H1 (cell line): Measurements from ENCODE around the gene ABCC9. TPM values are rescaled to one million over a fixed set of nuclear protein-coding genes. Genes with fewer than 3 reads are reported as not detected.

Experiments used
- CTCF ChIA-PET: fragments of 300-600 bp; sonication (Branson Sonifier 250); formaldehyde crosslinking; loops from one replicate; lab custom pipeline; 2021; ENCODE audit not compliant: partially characterized antibody; lab: Charles Lee
- POLR2A ChIA-PET: fragments of 300-600 bp; sonication (Branson Sonifier 250); formaldehyde crosslinking; loops from one replicate; lab custom pipeline; 2021; ENCODE audit warnings: inconsistent platforms; ENCODE audit not compliant: partially characterized antibody; lab: Charles Lee
- DNase-seq, 2 experiments: peaks; one replicate each; pipeline versions ENCODE4 v3.0.0 to v3.0.0-alpha.2; 2010 to 2022; ENCODE audit warnings: low spot score in 2 of 2, low read depth in 1 of 2, mixed read lengths in 1 of 2
- FAIRE-seq: peaks from 2 replicates; lab custom pipeline; 2011; peaks lifted over from hg19 to GRCh38; lab: Jason Lieb, UNC
- H2AFZ ChIP-seq: 2 replicates; pipeline ENCODE4 v1.8.1; 2012; ENCODE audit warnings: low read length, inconsistent platforms
- H2AK5ac ChIP-seq: 2 replicates; pipeline ENCODE4 v1.6.1; 2013; ENCODE audit warnings: low read depth, low read length
- H2BK120ac ChIP-seq: replicated peaks from 2 replicates; pipeline ENCODE3; 2013; ENCODE audit warnings: low read depth, low read length, inconsistent platforms
- H2BK12ac ChIP-seq: 2 replicates; pipeline ENCODE4 v1.6.1; 2013; ENCODE audit warnings: low read depth, low read length
- H2BK15ac ChIP-seq: 2 replicates; pipeline ENCODE4 v1.6.1; 2013; ENCODE audit warnings: low read length
- H2BK20ac ChIP-seq: 2 replicates; pipeline ENCODE4 v1.6.1; 2013; ENCODE audit warnings: low read length
- H2BK5ac ChIP-seq: 2 replicates; pipeline ENCODE4 v1.6.1; 2013; ENCODE audit warnings: low read depth, low read length
- H3K14ac ChIP-seq: 2 replicates; pipeline ENCODE4 v1.6.1; 2013; ENCODE audit warnings: inconsistent platforms; ENCODE audit not compliant: insufficient read length
- H3K18ac ChIP-seq: 2 replicates; pipeline ENCODE4 v1.6.1; 2013; ENCODE audit warnings: low read length; ENCODE audit errors: extremely low read depth
- H3K23ac ChIP-seq: 2 replicates; pipeline ENCODE4 v1.6.1; 2013; ENCODE audit warnings: inconsistent platforms; ENCODE audit not compliant: insufficient read length
- H3K23me2 ChIP-seq: 2 replicates; pipeline ENCODE4 v1.6.1; 2013; ENCODE audit warnings: low read depth, low read length
- H3K27ac ChIP-seq: 2 replicates; pipeline ENCODE4 v1.6.1; 2011; ENCODE audit warnings: low read depth, low read length, inconsistent platforms
- H3K27me3 ChIP-seq, 4 experiments: replicated peaks in 1 of 4; 1 replicate in 1 of 4; 2 replicates in 3 of 4; pipeline versions ENCODE4 v1.6.1 to v1.8.1; 2011 to 2013; ENCODE audit warnings: low read length in 3 of 4, mild to moderate bottlenecking in 3 of 4, inconsistent platforms in 2 of 4, mixed read lengths in 2 of 4, moderate library complexity in 1 of 4; ENCODE audit not compliant: control insufficient read depth in 3 of 4, insufficient read depth in 3 of 4; ENCODE audit errors: extremely low read depth in 1 of 4
- H3K36me3 ChIP-seq, 4 experiments: 2 replicates each; pipeline versions ENCODE4 v1.6.1 to v1.8.1; 2011 to 2013; ENCODE audit warnings: mild to moderate bottlenecking in 4 of 4, low read length in 3 of 4, moderate library complexity in 2 of 4, control low read depth in 1 of 4, inconsistent platforms in 1 of 4; ENCODE audit not compliant: insufficient read depth in 4 of 4, control insufficient read depth in 2 of 4
- H3K4ac ChIP-seq: replicated peaks from 2 replicates; pipeline ENCODE3; 2013; ENCODE audit warnings: low read length, low read depth, mixed read lengths, inconsistent platforms; ENCODE audit not compliant: insufficient read length
- H3K4me1 ChIP-seq, 4 experiments: replicated peaks in 1 of 4; 1 replicate in 1 of 4; 2 replicates in 3 of 4; pipeline versions ENCODE4 v1.6.1 to v1.8.1; 2011 to 2013; ENCODE audit warnings: low read length in 3 of 4, inconsistent platforms in 2 of 4, mixed read lengths in 1 of 4; ENCODE audit not compliant: insufficient read depth in 4 of 4, control insufficient read depth in 3 of 4
- H3K4me2 ChIP-seq, 2 experiments: 2 replicates each; pipeline versions ENCODE4 v1.6.1 to v1.8.1; 2011 to 2013; ENCODE audit warnings: low read depth in 2 of 2, low read length in 2 of 2, control low read depth in 1 of 2, inconsistent platforms in 1 of 2, mild to moderate bottlenecking in 1 of 2; ENCODE audit not compliant: insufficient read depth in 1 of 2
- H3K4me3 ChIP-seq, 4 experiments: fragments of 200-600, 300-600 bp in 1 of 4; sonication (generic), shearing (Covaris generic), sonication (Bioruptor Twin) in 1 of 4; 2 replicates each; pipeline versions ENCODE4 v1.5.1 to v1.8.1; 2011 to 2016; ENCODE audit warnings: low read length in 4 of 4, low read depth in 3 of 4, control low read depth in 2 of 4, inconsistent platforms in 2 of 4, mild to moderate bottlenecking in 2 of 4, mixed read lengths in 1 of 4, moderate library complexity in 1 of 4; ENCODE audit not compliant: insufficient read depth in 2 of 4; ENCODE audit errors: extremely low read depth in 1 of 4
- H3K56ac ChIP-seq: replicated peaks from 2 replicates; pipeline ENCODE3; 2013; ENCODE audit warnings: low read depth, mild to moderate bottlenecking, mixed read lengths, low read length, inconsistent platforms; ENCODE audit not compliant: insufficient read length
- H3K79me1 ChIP-seq: 2 replicates; pipeline ENCODE4 v1.6.1; 2013; ENCODE audit warnings: low read depth, low read length, control low read depth
- H3K79me2 ChIP-seq, 2 experiments: 2 replicates each; pipeline versions ENCODE4 v1.6.1 to v1.8.1; 2012 to 2013; ENCODE audit warnings: low read length in 2 of 2, mild to moderate bottlenecking in 2 of 2, inconsistent platforms in 1 of 2; ENCODE audit not compliant: insufficient read depth in 2 of 2, control insufficient read depth in 1 of 2
- H3K9ac ChIP-seq, 4 experiments: replicated peaks in 1 of 4; 1 replicate in 1 of 4; 2 replicates in 3 of 4; pipeline versions ENCODE4 v1.6.1 to v1.8.1; 2011 to 2013; ENCODE audit warnings: low read depth in 3 of 4, low read length in 3 of 4, control low read depth in 2 of 4, mild to moderate bottlenecking in 2 of 4, moderate library complexity in 2 of 4, inconsistent platforms in 1 of 4; ENCODE audit errors: extremely low read depth in 1 of 4
- H3K9me3 ChIP-seq, 2 experiments: 2 replicates each; pipeline versions ENCODE4 v1.6.1 to v1.8.1; 2012 to 2013; ENCODE audit warnings: mild to moderate bottlenecking in 2 of 2, moderate library complexity in 2 of 2, control low read depth in 1 of 2, inconsistent platforms in 1 of 2, low read depth in 1 of 2, low read length in 1 of 2, mixed read lengths in 1 of 2; ENCODE audit not compliant: insufficient read depth in 2 of 2
- H4K20me1 ChIP-seq, 2 experiments: replicated peaks in 1 of 2; 2 replicates each; pipeline versions ENCODE3 to v1.8.1; 2011 to 2013; ENCODE audit warnings: inconsistent platforms in 2 of 2, low read length in 2 of 2, mild to moderate bottlenecking in 1 of 2; ENCODE audit not compliant: insufficient read depth in 2 of 2, control insufficient read depth in 1 of 2
- H4K5ac ChIP-seq: 2 replicates; pipeline ENCODE4 v1.6.1; 2013; ENCODE audit warnings: low read length, low read depth, mixed read lengths, inconsistent platforms; ENCODE audit not compliant: insufficient read length
- H4K8ac ChIP-seq: 2 replicates; pipeline ENCODE4 v1.8.0; 2013; ENCODE audit warnings: mild to moderate bottlenecking, moderate library complexity, low read length, inconsistent platforms; ENCODE audit not compliant: insufficient read depth; ENCODE audit errors: extremely low read depth
- H4K91ac ChIP-seq: replicated peaks from 2 replicates; pipeline ENCODE3; 2013; ENCODE audit warnings: low read length, mixed read lengths, inconsistent platforms; ENCODE audit not compliant: insufficient read length
- CHD1 ChIP-seq: IDR thresholded peaks from 2 replicates; pipeline ENCODE4 v1.6.1; 2012; ENCODE audit warnings: low read depth, low read length, improper control_type of control experiment
- HDAC2 ChIP-seq, 2 experiments: fragments of 300-600 bp in 1 of 2; sonication (generic) in 1 of 2; IDR thresholded peaks; 2 replicates each; pipeline ENCODE4 v1.6.1; 2011 to 2012; ENCODE audit warnings: low read depth in 2 of 2, low read length in 2 of 2, mild to moderate bottlenecking in 2 of 2, moderate library complexity in 2 of 2, borderline replicate concordance in 1 of 2, inconsistent platforms in 1 of 2
- MAX ChIP-seq: IDR thresholded peaks from 2 replicates; pipeline ENCODE4 v1.6.1; 2012; ENCODE audit warnings: inconsistent platforms
- POLR2A ChIP-seq, 2 experiments: IDR thresholded peaks; 1 replicate in 1 of 2; 2 replicates in 1 of 2; pipeline ENCODE4 v1.6.1; 2011; ENCODE audit warnings: low read depth in 2 of 2, low read length in 2 of 2, mild to moderate bottlenecking in 2 of 2; ENCODE audit errors: control extremely low read depth in 1 of 2
- RBBP5 ChIP-seq: IDR thresholded peaks from 2 replicates; pipeline ENCODE4 v1.7.1; 2012; ENCODE audit warnings: low read depth, mild to moderate bottlenecking, inconsistent platforms, low read length, moderate library complexity, borderline replicate concordance
- WGBS, 2 experiments: shearing (Covaris generic) in 1 of 2; methylation state at CpG; one replicate each; pipeline versions ENCODE4 v1.1.6 to v1.1.7; 2013 to 2015; ENCODE audit warnings: low lambda C conversion rate in 2 of 2, mixed read lengths in 2 of 2, inconsistent platforms in 1 of 2, low coverage in 1 of 2, missing lambda C conversion rate in 1 of 2; ENCODE audit not compliant: insufficient replicate concordance in 2 of 2, insufficient coverage in 1 of 2, insufficient read length in 1 of 2; ENCODE audit errors: extremely low coverage in 1 of 2, missing lambda C conversion rate in 1 of 2; 5-methylcytosine and 5-hydroxymethylcytosine counted together
- polyA plus RNA-seq, 7 experiments: library from polyadenylated mRNA; depleted of rRNA in 3 of 7; stranded (reverse) in 5 of 7; unstranded in 2 of 7; fragments of >200 nt in 5 of 7; fragments of 200-250 nt in 2 of 7; gene quantifications; 1 replicate in 5 of 7; 2 replicates in 1 of 7; 4 replicates in 1 of 7; pipeline versions ENCODE4 v1.2.1 to v1.2.3, GENCODE V29; 2011 to 2013; ENCODE audit warnings: missing spikeins in 2 of 7, mixed read lengths in 2 of 7
- total RNA-seq: library from RNA; stranded (reverse); fragmentation: NEBNext Ultra II Directional; extraction: Animal tissue kit (Norgen Biotek cat#: 25700); gene quantifications from 2 replicates; pipeline ENCODE4 v1.2.1, GENCODE V29; 2021

The ABCC9 gene
- total and polyA plus RNA-seq, 2 of the 8 experiments (the other 6 are each of a cell fraction or from before 2014, with no cell fraction given), result under 0.01 TPM; not detected in 1

DNA sequence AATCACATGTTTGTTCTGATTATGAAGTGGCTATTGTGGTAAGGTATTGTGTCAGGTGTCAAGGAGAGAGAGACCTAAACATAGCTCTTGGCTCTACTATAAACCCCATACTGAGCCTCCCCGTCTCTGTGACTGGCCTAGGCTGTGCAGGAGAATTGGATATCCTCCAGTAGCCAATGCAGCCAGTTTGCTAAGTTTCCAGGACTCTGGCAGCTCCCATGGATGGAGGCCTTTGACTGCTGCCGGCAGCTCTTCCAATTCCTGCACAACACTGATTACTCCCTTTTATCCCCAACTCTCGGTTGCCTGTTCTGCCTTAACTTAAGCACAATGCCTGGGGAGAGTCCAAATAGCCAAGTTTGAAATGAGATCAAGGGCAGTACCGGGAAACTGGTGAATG is 59.3 kb downstream of the ABCC9 start:
- POLR2A ChIA-PET, result no interaction called here
- CTCF ChIA-PET, result interaction anchor here (0.6 to 1.3 kb wide), 3 partner anchors 24 to 356 kb away, joined by 3 to 4 read pairs (median 3); no protein-coding TSS in a partner anchor

More for the DNA sequence above, 59.3 kb downstream of the ABCC9 start:
- FAIRE-seq (no peak), DNase-seq (no peak)
- H4K91ac ChIP-seq, result no peak overlapping the region
- no peak overlapping the region for H2BK120ac ChIP-seq
- no peaks in the 10 kb centered on the region for H3K23me2 ChIP-seq
- H3K9ac ChIP-seq, result no peak overlapping the region
- H4K20me1 ChIP-seq, result peaks cover 0 to 1% of the 10 kb centered on the region in 2 experiments
- H3K4me2 ChIP-seq, result no peak overlapping the region
- H2BK12ac ChIP-seq, result no peak overlapping the region
- no peak overlapping the region for H3K23ac ChIP-seq
- H3K79me1 ChIP-seq, result no peaks in the 10 kb centered on the region
- no peak for TF ChIP-seq POLR2A (IDR thresholded peaks at IDR 0.05; ENCODE audit: control extremely low read depth in 1 of 2, low read depth in 2 of 2, low read length in 2 of 2)
- no peak for TF ChIP-seq HDAC2 (IDR thresholded peaks at IDR 0.05; ENCODE audit: borderline replicate concordance in 1 of 2, low read depth in 2 of 2, low read length in 2 of 2)
- no peak for TF ChIP-seq RBBP5
- TF ChIP-seq MAX, result no peak
- TF ChIP-seq CHD1, result no peak
- no peaks in the 10 kb centered on the region for H3K4me1 ChIP-seq
- H3K27me3 ChIP-seq, result no peaks in the 10 kb centered on the region
- WGBS, 2 experiments, result 88% methylated on average over 4 of the region's 4 CpGs; no CpG with 5 or more reads in 1 of the 2 experiments
- no peak overlapping the region for H3K4me3 ChIP-seq
- H2AK5ac ChIP-seq, result no peak overlapping the region
- H3K79me2 ChIP-seq, result no peaks in the 10 kb centered on the region
- H3K36me3 ChIP-seq, result no peaks in the 10 kb centered on the region
- no peak overlapping the region for H3K18ac ChIP-seq
- no peaks in the 10 kb centered on the region for H3K9me3 ChIP-seq
- no peak overlapping the region for H2BK5ac ChIP-seq
- H2AFZ ChIP-seq, result no peak overlapping the region
- no peak overlapping the region for H4K5ac ChIP-seq
- no peak overlapping the region for H2BK20ac ChIP-seq
- no peak overlapping the region for H3K14ac ChIP-seq
- H2BK15ac ChIP-seq, result no peak overlapping the region
- no peak overlapping the region for H3K56ac ChIP-seq
- H3K4ac ChIP-seq, result no peak overlapping the region
- no peak overlapping the region for H3K27ac ChIP-seq
- no peak overlapping the region for H4K8ac ChIP-seq
